IMR-90 (cell line): Measurements from ENCODE around the gene ARID4A. TPM values are rescaled to one million over a fixed set of nuclear protein-coding genes. Genes with fewer than 3 reads are reported as not detected.

ENCODE experiments used
- ATAC-seq: fragments of 200-7000 bp; cut with Tn5 transposase; 2 replicates; pipeline ENCODE4 v1.9.1; 2020; ENCODE audit warnings: low read depth, mild to moderate bottlenecking, moderate library complexity
- BruUV-seq: library from RNA; stranded (reverse); fragments of 400-500 nt; replicated peaks from 2 replicates; lab custom pipeline; 2021; lab: Mats Ljungman, UMichigan
- CTCF ChIA-PET: fragments of 300-600 bp; formaldehyde crosslinking; extraction: SDS; loops from one replicate; lab custom pipeline; 2021; ENCODE audit warnings: antibody characterized with exemption; lab: Yijun Ruan, JAX
- POLR2A ChIA-PET: fragments of 300-600 bp; sonication (Branson Sonifier 250); formaldehyde crosslinking; loops from one replicate; lab custom pipeline; 2022; ENCODE audit warnings: antibody characterized with exemption; ENCODE audit not compliant: unreplicated experiment; lab: Charles Lee
- DNase-seq: peaks from one replicate; pipeline ENCODE4 v3.0.0; 2013
- H2AFZ ChIP-seq: replicated peaks from 2 replicates; pipeline ENCODE3; 2013; ENCODE audit warnings: low read length, mild to moderate bottlenecking; ENCODE audit not compliant: poor library complexity
- H2AK5ac ChIP-seq: 2 replicates; pipeline ENCODE4 v1.6.1; 2013; ENCODE audit warnings: low read depth, low read length, inconsistent platforms
- H2AK9ac ChIP-seq: replicated peaks from 2 replicates; pipeline ENCODE3; 2013; ENCODE audit warnings: mild to moderate bottlenecking, low read depth, low read length, moderate library complexity; ENCODE audit not compliant: poor library complexity
- H2BK120ac ChIP-seq: 2 replicates; pipeline ENCODE4 v1.6.1; 2013; ENCODE audit warnings: low read depth, low read length, inconsistent platforms
- H2BK15ac ChIP-seq: 3 replicates; pipeline ENCODE4 v1.6.1; 2013; ENCODE audit warnings: low read depth, low read length, inconsistent platforms
- H2BK20ac ChIP-seq: 2 replicates; pipeline ENCODE4 v1.6.1; 2013; ENCODE audit warnings: low read depth, mild to moderate bottlenecking, inconsistent platforms, low read length, moderate library complexity
- H2BK5ac ChIP-seq: 2 replicates; pipeline ENCODE4 v1.6.1; 2013; ENCODE audit warnings: mild to moderate bottlenecking, low read depth, low read length, inconsistent platforms; ENCODE audit not compliant: poor library complexity, severe bottlenecking
- H3K14ac ChIP-seq: replicated peaks from 2 replicates; pipeline ENCODE4 v1.6.1; 2013; ENCODE audit warnings: low read depth, low read length, inconsistent platforms
- H3K18ac ChIP-seq: 2 replicates; pipeline ENCODE4 v1.6.1; 2013; ENCODE audit warnings: low read depth, low read length, control low read depth
- H3K23ac ChIP-seq: 2 replicates; pipeline ENCODE4 v1.6.1; 2013; ENCODE audit warnings: low read depth, low read length, inconsistent platforms
- H3K27ac ChIP-seq: 2 replicates; pipeline ENCODE4 v1.5.1; 2013; ENCODE audit warnings: mild to moderate bottlenecking, control low read depth, low read length; ENCODE audit not compliant: insufficient read depth
- H3K27me3 ChIP-seq: 2 replicates; pipeline ENCODE4 v1.6.1; 2013; ENCODE audit warnings: low read length; ENCODE audit not compliant: control insufficient read depth, insufficient read depth
- H3K36me3 ChIP-seq: 2 replicates; pipeline ENCODE4 v1.6.1; 2013; ENCODE audit warnings: low read length, mixed read lengths; ENCODE audit not compliant: control insufficient read depth, insufficient read depth
- H3K4ac ChIP-seq: 2 replicates; pipeline ENCODE4 v1.6.1; 2013; ENCODE audit warnings: low read depth, low read length, inconsistent platforms
- H3K4me1 ChIP-seq: 2 replicates; pipeline ENCODE4 v1.6.1; 2013; ENCODE audit warnings: low read length, mixed read lengths; ENCODE audit not compliant: control insufficient read depth, insufficient read depth
- H3K4me2 ChIP-seq: 2 replicates; pipeline ENCODE4 v1.6.1; 2013; ENCODE audit warnings: low read depth, mild to moderate bottlenecking, control low read depth, low read length, moderate library complexity
- H3K4me3 ChIP-seq: 2 replicates; pipeline ENCODE4 v1.5.1; 2013; ENCODE audit warnings: low read depth, mild to moderate bottlenecking, control low read depth, low read length, moderate library complexity; ENCODE audit not compliant: insufficient read depth
- H3K56ac ChIP-seq: 2 replicates; pipeline ENCODE4 v1.6.1; 2013; ENCODE audit warnings: low read length, inconsistent platforms; ENCODE audit not compliant: insufficient read depth; ENCODE audit errors: extremely low read depth
- H3K79me1 ChIP-seq, 2 experiments: 2 replicates each; pipeline ENCODE4 v1.6.1; 2013; ENCODE audit warnings: low read length in 2 of 2, inconsistent platforms in 1 of 2, low read depth in 1 of 2
- H3K9ac ChIP-seq: 2 replicates; pipeline ENCODE4 v1.6.1; 2013; ENCODE audit warnings: low read depth, low read length, control low read depth
- H3K9me1 ChIP-seq: 2 replicates; pipeline ENCODE4 v1.6.1; 2013; ENCODE audit warnings: low read length, inconsistent platforms; ENCODE audit not compliant: insufficient read depth
- H3K9me3 ChIP-seq: 2 replicates; pipeline ENCODE4 v1.6.1; 2013; ENCODE audit warnings: low read length; ENCODE audit not compliant: control insufficient read depth, insufficient read depth
- H4K20me1 ChIP-seq: 2 replicates; pipeline ENCODE4 v1.6.1; 2013; ENCODE audit warnings: low read length, inconsistent platforms; ENCODE audit not compliant: insufficient read depth
- H4K5ac ChIP-seq: 2 replicates; pipeline ENCODE4 v1.6.1; 2013; ENCODE audit warnings: mild to moderate bottlenecking, low read depth, low read length, control low read depth
- H4K8ac ChIP-seq, 2 experiments: 2 replicates each; pipeline ENCODE4 v1.6.1; 2013; ENCODE audit warnings: low read depth in 2 of 2, low read length in 2 of 2, control low read depth in 1 of 2, inconsistent platforms in 1 of 2
- H4K91ac ChIP-seq: 2 replicates; pipeline ENCODE4 v1.6.1; 2013; ENCODE audit warnings: low read depth, low read length, inconsistent platforms; ENCODE audit not compliant: insufficient read depth
- CHD1 ChIP-seq: IDR thresholded peaks from 2 replicates; pipeline ENCODE4 v1.6.1; 2012; ENCODE audit warnings: low read depth, low read length, improper control_type of control experiment
- dilution Hi-C: fragments of 300-500 bp; cut with HindIII; formaldehyde crosslinking; loops from one replicate; pipeline ENCODE4 v1.14.3; 2018; ENCODE audit warnings: low sequenced_read_pairs; ENCODE audit not compliant: unreplicated experiment
- in situ Hi-C: fragments of 300-500 bp; cut with MboI; formaldehyde crosslinking; loops from 3 replicates; pipeline ENCODE4 v1.14.3; 2019; ENCODE audit warnings: low sequenced_read_pairs, inconsistent platforms, mixed read lengths
- intact Hi-C: fragments of 100-400 bp; cut with micrococcal nuclease; formaldehyde crosslinking; loops from 2 replicates; pipeline ENCODE4 v1.10.0; 2022
- polyA plus RNA-seq, 3 experiments: library from polyadenylated mRNA; depleted of rRNA; stranded (reverse); fragments of >200 nt; gene quantifications; 2 replicates each; pipeline ENCODE4 v1.2.3, GENCODE V29; 2012; ENCODE audit warnings: low replicate concordance in 1 of 3
- total RNA-seq: library from RNA; depleted of rRNA; stranded (reverse); fragments of >200 nt; gene quantifications from 2 replicates; pipeline ENCODE4 v1.2.3, GENCODE V29; 2012

Gene ARID4A
- total and polyA plus RNA-seq, 2 of the 4 experiments (the other 2 are of a cell fraction), result 3.3 to 3.8 TPM

DNA sequence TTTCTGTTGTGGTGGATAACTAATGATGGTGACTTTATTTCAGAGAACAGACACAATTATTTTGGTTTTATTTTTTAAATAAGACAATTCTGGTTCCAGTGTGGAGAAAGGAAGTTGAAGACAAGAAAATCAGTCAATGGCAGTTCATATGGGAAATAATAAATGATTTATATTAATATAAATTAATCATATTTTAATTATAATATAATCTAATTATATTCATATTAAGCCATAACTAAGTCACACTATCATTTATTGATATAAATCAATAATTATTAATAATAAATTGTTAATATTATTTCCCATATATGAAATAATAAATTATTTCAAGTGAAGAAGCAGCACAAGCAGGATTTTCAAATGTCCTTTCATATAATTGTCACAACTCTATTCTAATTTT, 100.1 kb downstream of the ARID4A start:
- CTCF ChIA-PET, result no interaction called here
- dilution Hi-C loops (no loop called here), intact Hi-C loops (loop anchor here (10.0 kb wide), 1 partner anchor 294 kb away; no protein-coding TSS in a partner anchor)

More for the DNA sequence above, 100.1 kb downstream of the ARID4A start:
- no peak for DNase-seq
- Histone ChIP-seq H3K18ac (no peak overlapping the region), H4K91ac (no peak overlapping the region), H4K5ac (no peak overlapping the region), H2AK9ac (no peak overlapping the region), H2AK5ac (no peak overlapping the region), H3K9me1 (peaks cover 6% of the 10 kb centered on the region; the same call in 1 of the 2 replicates), H3K56ac (no peak overlapping the region), H2BK5ac (no peak overlapping the region), H3K27me3 (no peaks in the 10 kb centered on the region), H3K23ac (no peak overlapping the region), H2BK20ac (no peak overlapping the region), H3K27ac (no peak overlapping the region), H3K79me1 (no peaks in the 10 kb centered on the region), H3K4me1 (peaks cover 2% of the 10 kb centered on the region; the same call in 1 of the 2 replicates), H3K9me3 (no peaks in the 10 kb centered on the region), H2BK15ac (no peak overlapping the region), H2BK120ac (no peak overlapping the region), H3K4me3 (no peak overlapping the region), H4K8ac (no peak overlapping the region), H4K20me1 (no peaks in the 10 kb centered on the region), H3K4me2 (no peak overlapping the region), H3K9ac (no peak overlapping the region), H3K14ac (no peak overlapping the region), H3K4ac (no peak overlapping the region), H3K36me3 (no peaks in the 10 kb centered on the region), H2AFZ (no peak overlapping the region)
- no peak for ATAC-seq
- in situ Hi-C loops, result loop anchor here (25.0 kb wide), 1 partner anchor 286 kb away; no protein-coding TSS in a partner anchor
- BruUV-seq, result no TSS peak
- POLR2A ChIA-PET, result no interaction called here
- no peak for TF ChIP-seq CHD1
